GM12801 (cell line): Measurements from ENCODE around the gene RAB3A.

Experiments
- CTCF ChIP-seq: IDR thresholded peaks from one replicate; pipeline ENCODE4 v1.5.1; 2011; ENCODE audit warnings: control low read depth; ENCODE audit not compliant: insufficient read length; ENCODE audit errors: extremely low read depth

Gene RAB3A

GRCh38 chr19:18171605-18172327 is 32.1 kb downstream of the RAB3A start:
- no peak for TF ChIP-seq CTCF

- no peak for TF ChIP-seq CTCF
Observed at GRCh38 chr19:18170714-18171255, 33.1 kb downstream of the RAB3A start.

- no peak for TF ChIP-seq CTCF
Observed at GRCh38 chr19:18168673-18169381, 35.0 kb downstream of the RAB3A start.

GRCh38 chr19:18167975-18168645 is 35.7 kb downstream of the RAB3A start:
- TF ChIP-seq CTCF: no peak

- TF ChIP-seq CTCF: no peak
Observed at GRCh38 chr19:18167011-18167410, 36.8 kb downstream of the RAB3A start.

GRCh38 chr19:18165794-18166544 is 37.9 kb downstream of the RAB3A start:
- TF ChIP-seq CTCF: no peak
